NCI-H2171 (cell line): ENCODE data around the gene CREBBP.

ENCODE experiments used
- DNase-seq: peaks from one replicate; lab custom pipeline; 2025; lab: John Stamatoyannopoulos, UW

The CREBBP gene

GRCh38 chr16:3856367-3857141 lies 24.0 kb downstream of the CREBBP start:
- no peak for DNase-seq

- no peak for DNase-seq
Measured at GRCh38 chr16:3854750-3855541, 25.6 kb downstream of the CREBBP start.

GRCh38 chr16:3850544-3850899 lies 30.0 kb downstream of the CREBBP start:
- DNase-seq = no peak

- no peak for DNase-seq
Measured at GRCh38 chr16:3849751-3850543, 30.6 kb downstream of the CREBBP start.

- DNase-seq = no peak
Measured at GRCh38 chr16:3846595-3847091, 33.9 kb downstream of the CREBBP start.

- DNase-seq = no peak
Measured at GRCh38 chr16:3846087-3846486, 34.4 kb downstream of the CREBBP start.

- no peak for DNase-seq
Measured at GRCh38 chr16:3842994-3843393, 37.5 kb downstream of the CREBBP start.

- no peak for DNase-seq
Measured at GRCh38 chr16:3841729-3842508, 38.6 kb downstream of the CREBBP start.

GRCh38 chr16:3839402-3840184 lies 40.9 kb downstream of the CREBBP start:
- DNase-seq = no peak

GRCh38 chr16:3838600-3839401 lies 41.7 kb downstream of the CREBBP start:
- DNase-seq = no peak

- DNase-seq = no peak
Measured at GRCh38 chr16:3837851-3838586, 42.5 kb downstream of the CREBBP start.

GRCh38 chr16:3836641-3837040 lies 43.9 kb downstream of the CREBBP start:
- DNase-seq = no peak

- no peak for DNase-seq
Measured at GRCh38 chr16:3835089-3835602, 45.4 kb downstream of the CREBBP start.

GRCh38 chr16:3832668-3833067 lies 47.8 kb downstream of the CREBBP start:
- no peak for DNase-seq

GRCh38 chr16:3830625-3831254 lies 49.8 kb downstream of the CREBBP start:
- no peak for DNase-seq

GRCh38 chr16:3829631-3830536 lies 50.6 kb downstream of the CREBBP start:
- no peak for DNase-seq

GRCh38 chr16:3825940-3826339 lies 54.6 kb downstream of the CREBBP start:
- no peak for DNase-seq
